ENCODE measurements around the gene NBPF3. TPM values are rescaled to one million over a fixed set of nuclear protein-coding genes. Genes with fewer than 3 reads are reported as not detected.

The NBPF3 gene
- total RNA-seq: 1.8 and 5.9 TPM in 2 replicates

GRCh38 chr1:21439721-21440629, at the start of gene NBPF3:
Gene NBPF3 (plus strand): TSS chr1:21440137. CDS start chr1:21445087, 4,950 bp downstream.

GRCh38 chr1:21509351-21510112, 69.6 kb downstream of the NBPF3 start, which contains the start of gene ALPL:
Gene ALPL (plus strand): TSS chr1:21509423. CDS start chr1:21554082, 44,659 bp downstream.

Other genes starting within 250 kb of the NBPF3 start
- 537 and 541 TPM in 2 replicates for gene ECE1, start 149.7 kb upstream of the NBPF3 start, total RNA-seq
- 0.19 and 0.33 TPM in 2 replicates for gene ALPL, start 69.3 kb downstream of the NBPF3 start, total RNA-seq
- gene RAP1GAP, start 229.2 kb downstream of the NBPF3 start, total RNA-seq: 0.57 TPM in 1 of 2 replicates, not detected in the other

All from vein endothelial cell (primary cell).